KMS-11 (cell line): Measurements from ENCODE around the gene ST7L.

Source experiments
- H2AFZ ChIP-seq: fragments of 200-600 bp; sonication (generic); 2 replicates; pipeline ENCODE4 v1.6.1; 2016; ENCODE audit warnings: antibody characterized with exemption, mixed run types, low read depth
- H3K27ac ChIP-seq: fragments of 200-600 bp; sonication (generic); 2 replicates; pipeline ENCODE4 v1.6.1; 2016; ENCODE audit warnings: mild to moderate bottlenecking, mixed run types
- H3K27me3 ChIP-seq: fragments of 200-600 bp; sonication (generic); 2 replicates; pipeline ENCODE4 v1.6.1; 2017; ENCODE audit warnings: mild to moderate bottlenecking, low read depth, mixed run types, moderate library complexity; ENCODE audit not compliant: insufficient read depth
- H3K36me3 ChIP-seq: fragments of 200-600 bp; sonication (generic); 2 replicates; pipeline ENCODE4 v1.6.1; 2017; ENCODE audit warnings: mild to moderate bottlenecking, mixed run types; ENCODE audit not compliant: insufficient read depth
- H3K4me1 ChIP-seq: fragments of 200-600 bp; sonication (generic); 2 replicates; pipeline ENCODE4 v1.6.1; 2016; ENCODE audit warnings: mild to moderate bottlenecking, low read depth, mixed run types; ENCODE audit not compliant: poor library complexity, severe bottlenecking
- H3K4me2 ChIP-seq: fragments of 200-600 bp; sonication (generic); 2 replicates; pipeline ENCODE4 v1.7.0; 2016; ENCODE audit warnings: mild to moderate bottlenecking, mixed run types
- H3K4me3 ChIP-seq: fragments of 200-600 bp; sonication (generic); IDR thresholded peaks from 2 replicates; pipeline ENCODE4 v1.6.1; 2017; ENCODE audit warnings: low read depth, low read length, mixed read lengths; ENCODE audit not compliant: insufficient read depth
- H3K79me2 ChIP-seq: fragments of 200-600 bp; sonication (generic); 2 replicates; pipeline ENCODE4 v1.6.1; 2016; ENCODE audit warnings: low read depth, mixed run types; ENCODE audit not compliant: insufficient read depth
- H3K9ac ChIP-seq: fragments of 200-600 bp; sonication (generic); 2 replicates; pipeline ENCODE4 v1.6.1; 2016; ENCODE audit warnings: mild to moderate bottlenecking, mixed run types
- H4K20me1 ChIP-seq: fragments of 200-600 bp; sonication (generic); 2 replicates; pipeline ENCODE4 v1.6.1; 2016; ENCODE audit warnings: mild to moderate bottlenecking, mixed run types; ENCODE audit not compliant: insufficient read depth
- TF ChIP-seq, protein P1 (sequence below): fragments of 200-600 bp; sonication (generic); conservative IDR thresholded peaks from 2 replicates; pipeline ENCODE4 v1.6.1; 2017; ENCODE audit warnings: low read depth, mild to moderate bottlenecking, antibody characterized with exemption, low read length, moderate library complexity, mixed read lengths

ST7L gene

GRCh38 chr1:112620377-112620695, 1.4 kb upstream of the ST7L start:
- no peaks in the 10 kb centered on the region for H3K36me3 ChIP-seq
- peak overlapping the region; percentile 98 for H3K9ac ChIP-seq
- TF ChIP-seq, protein P1, sequence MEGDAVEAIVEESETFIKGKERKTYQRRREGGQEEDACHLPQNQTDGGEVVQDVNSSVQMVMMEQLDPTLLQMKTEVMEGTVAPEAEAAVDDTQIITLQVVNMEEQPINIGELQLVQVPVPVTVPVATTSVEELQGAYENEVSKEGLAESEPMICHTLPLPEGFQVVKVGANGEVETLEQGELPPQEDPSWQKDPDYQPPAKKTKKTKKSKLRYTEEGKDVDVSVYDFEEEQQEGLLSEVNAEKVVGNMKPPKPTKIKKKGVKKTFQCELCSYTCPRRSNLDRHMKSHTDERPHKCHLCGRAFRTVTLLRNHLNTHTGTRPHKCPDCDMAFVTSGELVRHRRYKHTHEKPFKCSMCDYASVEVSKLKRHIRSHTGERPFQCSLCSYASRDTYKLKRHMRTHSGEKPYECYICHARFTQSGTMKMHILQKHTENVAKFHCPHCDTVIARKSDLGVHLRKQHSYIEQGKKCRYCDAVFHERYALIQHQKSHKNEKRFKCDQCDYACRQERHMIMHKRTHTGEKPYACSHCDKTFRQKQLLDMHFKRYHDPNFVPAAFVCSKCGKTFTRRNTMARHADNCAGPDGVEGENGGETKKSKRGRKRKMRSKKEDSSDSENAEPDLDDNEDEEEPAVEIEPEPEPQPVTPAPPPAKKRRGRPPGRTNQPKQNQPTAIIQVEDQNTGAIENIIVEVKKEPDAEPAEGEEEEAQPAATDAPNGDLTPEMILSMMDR = no peak
- H3K79me2 ChIP-seq = peaks cover 56% of the 10 kb centered on the region
- peak overlapping the region; percentile 3 for H3K4me3 ChIP-seq
- peak overlapping the region; percentile 52; the same call in 1 of the 2 replicates for H2AFZ ChIP-seq
- peaks cover 37% of the 10 kb centered on the region for H3K4me1 ChIP-seq
- no peaks in the 10 kb centered on the region for H4K20me1 ChIP-seq
- H3K4me2 ChIP-seq = peak overlapping the region; percentile 97
- H3K27ac ChIP-seq = peak overlapping the region; percentile 96
- H3K27me3 ChIP-seq = no peaks in the 10 kb centered on the region

DNA sequence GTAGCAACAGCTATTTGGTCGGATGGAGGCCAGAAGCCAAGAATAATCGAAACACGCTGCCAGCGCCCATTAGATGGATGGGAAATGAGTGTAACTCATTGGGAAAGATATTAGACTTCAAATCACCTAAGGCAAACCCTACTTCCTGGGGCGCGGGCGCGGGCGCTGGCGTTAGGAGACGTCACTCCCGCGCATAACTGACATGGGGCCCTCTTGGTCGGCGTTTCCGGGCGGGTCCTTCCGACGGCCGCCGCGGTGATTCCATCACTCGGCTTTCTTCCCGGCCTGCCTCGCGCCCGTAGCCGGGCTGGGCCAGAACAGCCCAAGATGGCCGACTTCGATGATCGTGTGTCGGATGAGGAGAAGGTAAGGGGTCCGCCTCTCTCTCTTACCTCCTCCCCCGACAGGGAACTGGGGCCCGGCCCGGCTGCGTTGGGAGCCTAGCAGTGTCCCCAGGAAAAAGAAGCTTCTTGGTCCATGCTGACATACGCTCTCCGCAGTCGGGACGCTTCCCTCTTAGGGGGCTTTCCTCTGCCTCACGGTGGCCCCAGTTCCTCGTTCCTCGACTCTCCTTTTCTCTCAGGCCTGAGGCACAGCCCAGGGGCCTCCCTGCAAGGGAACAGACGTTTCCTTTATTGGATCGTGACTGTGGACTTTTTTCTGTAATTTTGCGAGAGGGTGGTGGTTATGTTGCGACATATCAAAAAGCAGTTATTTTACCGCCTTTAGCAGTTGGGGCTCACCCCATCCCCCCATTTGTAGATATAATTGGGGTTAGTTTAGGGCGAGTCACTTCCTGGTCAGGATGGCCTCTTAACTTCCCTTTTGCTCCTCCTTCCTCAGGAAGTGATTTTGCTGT, 806 bp upstream of the ST7L start, which contains the start of gene CAPZA1:
Gene CAPZA1 (plus strand): TSS at position 315 of the 859 bp plus-strand sequence. CDS start 13 bp downstream, at position 328.
- H3K36me3 ChIP-seq = no peaks in the 10 kb centered on the region
- H3K4me3 ChIP-seq = peak within 1 kb of the TSS; percentile 39
- H3K79me2 ChIP-seq = peaks cover 50% of the 10 kb centered on the region
- H3K4me2 ChIP-seq = peak within 1 kb of the TSS; percentile 97
- H4K20me1 ChIP-seq = no peaks in the 10 kb centered on the region
- peak within 1 kb of the TSS; percentile 79 for H2AFZ ChIP-seq
- TF ChIP-seq, protein P1 = no peak
- H3K27ac ChIP-seq = peak within 1 kb of the TSS; percentile 96
- H3K9ac ChIP-seq = peak within 1 kb of the TSS; percentile 98
- H3K4me1 ChIP-seq = peaks cover 32% of the 10 kb centered on the region
- no peaks in the 10 kb centered on the region for H3K27me3 ChIP-seq

- Histone ChIP-seq H3K27ac (peak overlapping the region; percentile 96), H2AFZ (peak overlapping the region; percentile 79)
These were observed 724 bp downstream of the ST7L start for GRCh38 chr1:112618114-112618720.

GRCh38 chr1:112614460-112615065, 4.4 kb downstream of the ST7L start:
- H3K36me3 ChIP-seq = no peaks in the 10 kb centered on the region
- H3K4me2 ChIP-seq = no peak overlapping the region
- H3K4me1 ChIP-seq = no peaks in the 10 kb centered on the region
- H3K9ac ChIP-seq = no peak overlapping the region
- no peaks in the 10 kb centered on the region; the same call in 1 of the 2 replicates for H3K79me2 ChIP-seq
- no peaks in the 10 kb centered on the region for H4K20me1 ChIP-seq
- no peak overlapping the region for H2AFZ ChIP-seq
- no peak overlapping the region for H3K27ac ChIP-seq
- no peaks in the 10 kb centered on the region for H3K27me3 ChIP-seq
- H3K4me3 ChIP-seq = no peak overlapping the region
- TF ChIP-seq, protein P1 = peak; percentile 46

More at GRCh38 chr1:112618114-112618720, 724 bp downstream of the ST7L start:
- Histone ChIP-seq H3K36me3 (no peaks in the 10 kb centered on the region), H3K9ac (peak overlapping the region; percentile 98), H3K4me3 (peak overlapping the region; percentile 7), H3K79me2 (peaks cover 35% of the 10 kb centered on the region), H3K4me2 (peak overlapping the region; percentile 78; the same call in 1 of the 2 replicates), H4K20me1 (no peaks in the 10 kb centered on the region), H3K27me3 (no peaks in the 10 kb centered on the region), H3K4me1 (peaks cover 20% of the 10 kb centered on the region)
- TF ChIP-seq, protein P1 = no peak
